Measurements from ENCODE around the gene ELOB.
A peak's percentile ranks its signal among the peaks of the same experiment; 100 is the strongest.

Gene ELOB

GRCh38 chr16:2777231-2777902 lies at the start of gene ELOB:
Gene ELOB (minus strand): TSS chr16:2777280. CDS start chr16:2777239, 41 bp downstream.
- Histone ChIP-seq H3K4me2 (peak within 1 kb of the TSS; percentile 84 to 99 (median 98)), H3K27ac (peak within 1 kb of the TSS; percentile 98 to 100 (median 100))

GRCh38 chr16:2825906-2826305 lies 48.8 kb upstream of the ELOB start:
- no peak overlapping the region for H3K4me3 ChIP-seq
- H4K20me1 ChIP-seq = peaks cover 0 to 6% (median 0%) of the 10 kb centered on the region in 11 experiments; a peak in 2 of 22 replicates
- no peak overlapping the region for H3K4me2 ChIP-seq
- peaks cover 13 to 24% (median 17%) of the 10 kb centered on the region in 10 experiments for H3K4me1 ChIP-seq
- no peaks in the 10 kb centered on the region for H3K36me3 ChIP-seq
- no peaks in the 10 kb centered on the region for H3K9me3 ChIP-seq (replicated peaks in 1 of 11)
- no peak overlapping the region for H3K27ac ChIP-seq
- H3K9ac ChIP-seq = no peak overlapping the region
- H3K27me3 ChIP-seq = no peaks in the 10 kb centered on the region
- no peak for TF ChIP-seq Cebpa-rat (IDR thresholded peaks at IDR 0.05)

More at GRCh38 chr16:2777231-2777902, at the start of gene ELOB:
- peaks cover 25 to 36% (median 33%) of the 10 kb centered on the region in 11 experiments for H3K36me3 ChIP-seq
- no peaks in the 10 kb centered on the region for H3K27me3 ChIP-seq
- H4K20me1 ChIP-seq = peaks cover 23 to 44% (median 38%) of the 10 kb centered on the region in 11 experiments; a peak in 21 of 22 replicates
- no peak for TF ChIP-seq Cebpa-rat (IDR thresholded peaks at IDR 0.05)
- peak within 1 kb of the TSS; percentile 98 to 100 (median 100) for H3K9ac ChIP-seq
- peak within 1 kb of the TSS; percentile 73 to 100 (median 92) for H3K4me3 ChIP-seq
- H3K4me1 ChIP-seq = peaks cover 27 to 46% (median 37%) of the 10 kb centered on the region in 10 experiments
- H3K9me3 ChIP-seq (replicated peaks in 1 of 11) = no peaks in the 10 kb centered on the region

GRCh38 chr16:2825049-2825742 lies 48.1 kb upstream of the ELOB start:
- Histone ChIP-seq H3K4me1 (peaks cover 10 to 20% (median 11%) of the 10 kb centered on the region in 10 experiments), H3K9me3 (replicated peaks in 1 of 11) (no peaks in the 10 kb centered on the region), H3K36me3 (no peaks in the 10 kb centered on the region), H3K4me2 (no peak overlapping the region), H3K9ac (no peak overlapping the region), H3K4me3 (no peak overlapping the region), H4K20me1 (peaks cover 0 to 6% (median 0%) of the 10 kb centered on the region in 11 experiments; a peak in 2 of 22 replicates), H3K27ac (no peak overlapping the region), H3K27me3 (no peaks in the 10 kb centered on the region)
- TF ChIP-seq Cebpa-rat (IDR thresholded peaks at IDR 0.05) = no peak

GRCh38 chr16:2824626-2825025 lies 47.5 kb upstream of the ELOB start:
- no peak overlapping the region for H3K4me3 ChIP-seq
- H3K4me2 ChIP-seq = no peak overlapping the region
- H3K9ac ChIP-seq = no peak overlapping the region
- H3K27me3 ChIP-seq = no peaks in the 10 kb centered on the region
- peaks cover 0 to 6% (median 0%) of the 10 kb centered on the region in 11 experiments; a peak in 2 of 22 replicates for H4K20me1 ChIP-seq
- no peaks in the 10 kb centered on the region for H3K9me3 ChIP-seq (replicated peaks in 1 of 11)
- no peaks in the 10 kb centered on the region for H3K36me3 ChIP-seq
- TF ChIP-seq Cebpa-rat (IDR thresholded peaks at IDR 0.05) = no peak
- H3K27ac ChIP-seq = no peak overlapping the region
- H3K4me1 ChIP-seq = peaks cover 4 to 14% (median 6%) of the 10 kb centered on the region in 10 experiments

GRCh38 chr16:2822496-2822895 lies 45.4 kb upstream of the ELOB start:
- Histone ChIP-seq H3K4me1 (peaks cover 0 to 9% (median 2%) of the 10 kb centered on the region in 10 experiments; a peak in 7 of 20 replicates), H3K36me3 (no peaks in the 10 kb centered on the region), H3K27me3 (no peaks in the 10 kb centered on the region), H4K20me1 (no peaks in the 10 kb centered on the region; a peak in 1 of 22 replicates), H3K9ac (no peak overlapping the region), H3K9me3 (replicated peaks in 1 of 11) (no peaks in the 10 kb centered on the region), H3K27ac (no peak overlapping the region), H3K4me3 (no peak overlapping the region), H3K4me2 (no peak overlapping the region)
- no peak for TF ChIP-seq Cebpa-rat (IDR thresholded peaks at IDR 0.05)

GRCh38 chr16:2822158-2822495 lies 45.0 kb upstream of the ELOB start:
- Histone ChIP-seq H3K9ac (no peak overlapping the region), H3K4me1 (peaks cover 0 to 9% (median 2%) of the 10 kb centered on the region in 10 experiments; a peak in 7 of 20 replicates), H3K27ac (no peak overlapping the region), H4K20me1 (no peaks in the 10 kb centered on the region; a peak in 1 of 22 replicates), H3K27me3 (no peaks in the 10 kb centered on the region), H3K4me2 (no peak overlapping the region), H3K4me3 (no peak overlapping the region), H3K36me3 (no peaks in the 10 kb centered on the region), H3K9me3 (replicated peaks in 1 of 11) (no peaks in the 10 kb centered on the region)
- TF ChIP-seq Cebpa-rat (IDR thresholded peaks at IDR 0.05) = no peak

GRCh38 chr16:2821487-2822157 lies 44.5 kb upstream of the ELOB start:
- H3K4me3 ChIP-seq = no peak overlapping the region
- TF ChIP-seq Cebpa-rat (IDR thresholded peaks at IDR 0.05) = no peak
- H3K27ac ChIP-seq = no peak overlapping the region
- no peaks in the 10 kb centered on the region for H3K36me3 ChIP-seq
- H3K4me2 ChIP-seq = no peak overlapping the region
- H3K9ac ChIP-seq = no peak overlapping the region
- H3K27me3 ChIP-seq = no peaks in the 10 kb centered on the region
- H4K20me1 ChIP-seq = no peaks in the 10 kb centered on the region; a peak in 1 of 22 replicates
- peaks cover 2 to 12% (median 5%) of the 10 kb centered on the region in 10 experiments; a peak in 17 of 20 replicates for H3K4me1 ChIP-seq
- no peaks in the 10 kb centered on the region for H3K9me3 ChIP-seq (replicated peaks in 1 of 11)

DNA sequence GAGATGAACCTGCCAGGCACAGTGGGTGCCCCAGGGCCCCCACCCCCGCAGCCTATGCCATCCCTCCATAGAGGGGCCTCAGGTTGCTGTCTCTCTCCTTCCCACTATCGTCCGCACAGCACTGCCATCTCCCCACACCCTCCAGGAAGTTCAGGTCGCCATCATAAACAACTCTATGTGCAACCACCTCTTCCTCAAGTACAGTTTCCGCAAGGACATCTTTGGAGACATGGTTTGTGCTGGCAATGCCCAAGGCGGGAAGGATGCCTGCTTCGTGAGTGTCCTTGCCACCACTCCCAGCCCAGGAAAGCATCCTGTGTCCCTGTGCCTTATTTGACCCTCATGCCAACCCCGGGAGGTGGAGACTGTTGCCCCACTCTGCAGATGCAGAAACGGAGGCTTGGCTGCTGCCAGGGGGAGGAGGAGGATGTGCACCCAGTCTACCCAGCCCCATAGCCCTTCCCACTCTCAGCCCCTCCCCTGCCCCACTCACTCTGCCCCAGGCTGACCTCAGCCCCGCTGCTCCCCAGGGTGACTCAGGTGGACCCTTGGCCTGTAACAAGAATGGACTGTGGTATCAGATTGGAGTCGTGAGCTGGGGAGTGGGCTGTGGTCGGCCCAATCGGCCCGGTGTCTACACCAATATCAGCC lies 43.9 kb upstream of the ELOB start:
- Histone ChIP-seq H3K9me3 (replicated peaks in 1 of 11) (no peaks in the 10 kb centered on the region), H3K4me3 (no peak overlapping the region), H3K36me3 (no peaks in the 10 kb centered on the region), H4K20me1 (no peaks in the 10 kb centered on the region; a peak in 1 of 22 replicates), H3K4me1 (peaks cover 8 to 19% (median 11%) of the 10 kb centered on the region in 10 experiments; a peak in 17 of 20 replicates), H3K27me3 (no peaks in the 10 kb centered on the region), H3K27ac (no peak overlapping the region), H3K9ac (no peak overlapping the region), H3K4me2 (no peak overlapping the region)
- no peak for TF ChIP-seq Cebpa-rat (IDR thresholded peaks at IDR 0.05)
